Measurements from ENCODE around the gene MAP4K2. TPM values are rescaled to one million over a fixed set of nuclear protein-coding genes. Genes with fewer than 3 reads are reported as not detected.
A peak's percentile ranks its signal among the peaks of the same experiment; 100 is the strongest.

Gene MAP4K2
- total and polyA plus RNA-seq, 9 of the 15 experiments (the other 6 are each of a cell fraction or from before 2014, with no cell fraction given): 0.13 to 14.5 (median 7.3) TPM

GRCh38 chr11:64778473-64779298, 24.3 kb downstream of the MAP4K2 start, which contains the start of gene SF1 (continued):
- TF ChIP-seq ZHX1 (conservative IDR thresholded peaks at IDR 0.05; ENCODE audit: low read length) (peak; percentile 95), CXXC5 (CRISPR knock-in tag; IDR thresholded peaks at IDR 0.05) (peak; percentile 81), TOE1 (IDR thresholded peaks at IDR 0.05; ENCODE audit: borderline replicate concordance) (no peak), TOE1 (CRISPR knock-in tag; IDR thresholded peaks at IDR 0.05; ENCODE audit: borderline replicate concordance, low read depth) (no peak), HDAC2 (IDR thresholded peaks at IDR 0.05) (peak; percentile 83), CTCFL (IDR thresholded peaks at IDR 0.05; ENCODE audit: borderline replicate concordance, insufficient read depth, low read depth, low read length, poor library complexity, severe bottlenecking) (peak; percentile 98), CBX1 (IDR thresholded peaks at IDR 0.05; ENCODE audit: low read depth) (no peak), ZNF263 (CRISPR knock-in tag; IDR thresholded peaks at IDR 0.05; ENCODE audit: borderline replicate concordance) (no peak; the same call in 1 of the 2 replicates), JUND (IDR thresholded peaks at IDR 0.05; ENCODE audit: borderline replicate concordance, low read depth, low read length) (peak; percentile 88), JUND (tag; IDR thresholded peaks at IDR 0.05; ENCODE audit: borderline replicate concordance, low read depth, low read length) (peak; percentile 79; the same call in 1 of the 3 replicates), PML (IDR thresholded peaks at IDR 0.05; ENCODE audit: low read length) (0 out of 2 replicates have a peak, but pooled peaks have one; percentile 12), ELF1 (tag; IDR thresholded peaks at IDR 0.05) (peak; percentile 92), CREM (IDR thresholded peaks at IDR 0.05; ENCODE audit: low read depth) (peak; percentile 86), CHD1 (IDR thresholded peaks at IDR 0.05; ENCODE audit: low read length) (no peak), SMARCA4 (IDR thresholded peaks at IDR 0.05) (no peak), TAF7 (tag; IDR thresholded peaks at IDR 0.05) (no peak), STAT5B (CRISPR knock-in tag; IDR thresholded peaks at IDR 0.05) (no peak), NR2C2 (CRISPR knock-in tag; IDR thresholded peaks at IDR 0.05) (no peak), NR2C2 (tag; IDR thresholded peaks at IDR 0.05) (peak; percentile 92), KAT2B (IDR thresholded peaks at IDR 0.05; ENCODE audit: low read depth, low read length) (peak; percentile 59), YY1 (IDR thresholded peaks at IDR 0.05; ENCODE audit: borderline replicate concordance in 1 of 3, control insufficient read depth in 1 of 3, extremely low read depth in 1 of 3, insufficient read depth in 3 of 3, insufficient read length in 1 of 3, insufficient replicate concordance in 2 of 3, low read depth in 1 of 3, low read length in 2 of 3) (peak; percentile 53 to 93 (median 86))
- TF ChIP-seq, protein P1, sequence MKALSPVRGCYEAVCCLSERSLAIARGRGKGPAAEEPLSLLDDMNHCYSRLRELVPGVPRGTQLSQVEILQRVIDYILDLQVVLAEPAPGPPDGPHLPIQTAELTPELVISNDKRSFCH (CRISPR knock-in tag; IDR thresholded peaks at IDR 0.05): no peak
- TF ChIP-seq, protein P1 (tag; IDR thresholded peaks at IDR 0.05): no peak

Data from K562 (cell line).